LNCAP (cell line): ENCODE measurements around the gene TRAPPC12.

Experiments
- TF ChIP-seq, protein P1 (sequence below): fragments of 450-650 bp; IDR thresholded peaks from 2 replicates; pipeline ENCODE4 v1.5.1; 2017; ENCODE audit warnings: mild to moderate bottlenecking

TRAPPC12 gene

DNA sequence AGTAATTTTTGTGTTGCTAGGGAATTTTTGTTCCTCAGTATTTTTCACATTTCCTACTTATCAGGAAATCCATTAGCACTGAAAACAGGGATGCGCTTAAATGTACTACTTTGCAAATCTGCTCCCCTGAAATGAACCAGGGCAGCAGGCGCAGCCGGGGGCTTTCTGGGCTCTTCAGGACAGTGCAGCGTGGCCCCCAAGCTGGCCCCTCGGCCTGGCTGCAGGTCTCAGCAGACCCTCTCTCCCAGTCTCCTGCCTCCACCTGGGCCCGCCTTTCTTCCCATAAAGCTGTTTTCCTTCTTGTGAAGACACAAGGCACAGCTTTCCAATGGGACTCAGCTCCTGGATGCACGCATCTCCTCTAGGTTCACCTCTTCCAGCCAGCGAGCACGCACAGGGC, 37.2 kb upstream of the TRAPPC12 start:
- TF ChIP-seq, protein P1, sequence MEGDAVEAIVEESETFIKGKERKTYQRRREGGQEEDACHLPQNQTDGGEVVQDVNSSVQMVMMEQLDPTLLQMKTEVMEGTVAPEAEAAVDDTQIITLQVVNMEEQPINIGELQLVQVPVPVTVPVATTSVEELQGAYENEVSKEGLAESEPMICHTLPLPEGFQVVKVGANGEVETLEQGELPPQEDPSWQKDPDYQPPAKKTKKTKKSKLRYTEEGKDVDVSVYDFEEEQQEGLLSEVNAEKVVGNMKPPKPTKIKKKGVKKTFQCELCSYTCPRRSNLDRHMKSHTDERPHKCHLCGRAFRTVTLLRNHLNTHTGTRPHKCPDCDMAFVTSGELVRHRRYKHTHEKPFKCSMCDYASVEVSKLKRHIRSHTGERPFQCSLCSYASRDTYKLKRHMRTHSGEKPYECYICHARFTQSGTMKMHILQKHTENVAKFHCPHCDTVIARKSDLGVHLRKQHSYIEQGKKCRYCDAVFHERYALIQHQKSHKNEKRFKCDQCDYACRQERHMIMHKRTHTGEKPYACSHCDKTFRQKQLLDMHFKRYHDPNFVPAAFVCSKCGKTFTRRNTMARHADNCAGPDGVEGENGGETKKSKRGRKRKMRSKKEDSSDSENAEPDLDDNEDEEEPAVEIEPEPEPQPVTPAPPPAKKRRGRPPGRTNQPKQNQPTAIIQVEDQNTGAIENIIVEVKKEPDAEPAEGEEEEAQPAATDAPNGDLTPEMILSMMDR, result no peak

DNA sequence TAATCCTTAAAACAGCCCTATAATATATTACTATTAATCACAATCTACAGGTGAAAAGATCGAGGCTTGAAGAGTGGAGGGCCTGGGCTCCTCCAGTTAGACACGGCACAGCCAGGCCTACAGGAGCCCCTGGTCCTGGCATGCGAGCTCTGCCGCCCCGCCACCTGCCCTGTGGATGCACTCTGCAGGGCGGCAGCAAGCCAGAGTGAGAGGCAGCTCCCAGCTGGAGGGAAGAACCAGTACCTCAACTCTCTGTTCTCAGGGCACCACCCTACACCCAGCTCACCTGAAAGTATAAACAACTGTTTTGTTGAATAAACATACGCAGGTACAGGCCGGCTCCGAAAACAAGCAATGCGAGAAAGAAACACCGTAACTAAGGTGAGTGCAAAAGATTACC, 36.5 kb upstream of the TRAPPC12 start:
- TF ChIP-seq, protein P1, result no peak

DNA sequence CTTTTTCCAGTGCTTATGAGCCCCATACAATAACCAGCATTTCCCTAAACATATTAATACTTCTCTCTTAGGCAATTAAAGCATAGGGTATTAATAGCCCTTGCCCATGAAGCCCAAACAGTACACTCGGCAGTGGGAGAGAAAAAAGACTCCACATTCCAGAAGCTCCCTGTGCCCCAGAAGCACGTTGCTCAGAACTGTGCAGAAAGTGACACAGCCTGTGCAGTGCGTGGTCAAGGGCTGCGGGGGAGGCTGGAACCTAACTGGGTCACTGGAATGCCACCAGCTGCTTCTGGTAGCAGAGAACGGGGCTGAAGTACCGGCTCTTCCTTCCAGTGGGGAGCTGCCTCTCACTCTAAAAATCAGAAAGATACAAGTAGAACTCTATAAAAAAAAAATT, 34.6 kb upstream of the TRAPPC12 start:
- TF ChIP-seq, protein P1, result no peak

DNA sequence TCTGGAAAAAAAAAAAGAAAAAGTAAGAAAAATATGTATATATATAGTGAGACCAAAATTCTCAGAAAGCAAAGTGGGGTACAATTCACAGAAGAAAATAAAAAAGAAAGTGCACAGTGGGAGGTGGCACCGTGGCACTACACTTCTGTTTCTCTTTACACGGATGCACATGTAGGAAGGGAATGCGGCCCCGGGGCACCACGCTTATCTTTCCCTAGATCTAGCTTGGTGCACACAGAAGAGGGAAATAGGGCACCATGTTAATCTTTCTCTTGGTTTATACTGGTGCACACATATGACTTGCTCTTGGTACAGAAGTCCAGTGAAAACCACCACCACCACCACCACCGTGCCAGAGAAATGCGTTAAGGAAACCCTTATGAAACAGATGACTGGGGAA, 33.9 kb upstream of the TRAPPC12 start:
- TF ChIP-seq, protein P1, result no peak

DNA sequence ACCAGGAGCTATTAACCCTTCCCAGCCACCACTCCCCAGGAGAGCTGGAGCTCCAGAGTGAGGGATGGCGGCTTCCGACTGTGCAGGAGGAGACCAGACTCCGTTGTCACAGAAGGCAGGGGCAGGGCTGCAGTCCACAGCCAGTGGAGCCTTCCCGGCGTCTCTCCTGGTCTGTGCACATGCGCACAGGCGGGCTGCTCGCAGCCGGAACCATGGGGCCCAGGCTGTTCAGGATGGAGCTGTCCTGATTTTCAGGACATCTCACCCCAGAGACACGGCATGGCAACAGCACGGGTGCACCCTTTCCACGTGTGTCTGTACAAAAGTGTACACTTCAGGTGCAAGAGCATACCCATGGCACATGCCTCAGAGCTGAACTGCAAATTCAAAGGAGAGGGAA, 30.7 kb upstream of the TRAPPC12 start:
- TF ChIP-seq, protein P1, result no peak

DNA sequence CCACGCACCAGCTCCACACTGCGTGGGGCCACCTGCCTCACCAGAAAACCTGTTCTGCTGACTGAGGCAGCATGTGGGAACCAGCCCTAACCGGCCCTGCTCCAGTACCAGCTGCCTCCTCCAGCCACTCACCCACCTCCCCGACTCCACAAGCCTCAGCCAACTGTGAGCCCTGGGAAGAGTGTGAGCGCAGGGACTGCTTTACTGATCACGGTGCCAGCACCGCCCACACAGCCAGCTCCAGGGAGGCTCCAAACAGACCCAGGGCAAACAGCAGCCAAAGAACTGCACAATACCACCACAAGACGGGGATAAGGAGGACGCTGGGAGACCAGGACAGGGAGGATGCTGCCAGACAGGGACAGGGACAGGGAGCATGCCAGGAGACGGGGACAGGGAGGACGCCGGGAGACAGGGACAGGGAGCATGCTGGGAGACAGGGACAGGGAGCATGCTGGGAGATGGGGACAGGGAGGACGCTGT, 30.2 kb upstream of the TRAPPC12 start:
- TF ChIP-seq, protein P1, result no peak

DNA sequence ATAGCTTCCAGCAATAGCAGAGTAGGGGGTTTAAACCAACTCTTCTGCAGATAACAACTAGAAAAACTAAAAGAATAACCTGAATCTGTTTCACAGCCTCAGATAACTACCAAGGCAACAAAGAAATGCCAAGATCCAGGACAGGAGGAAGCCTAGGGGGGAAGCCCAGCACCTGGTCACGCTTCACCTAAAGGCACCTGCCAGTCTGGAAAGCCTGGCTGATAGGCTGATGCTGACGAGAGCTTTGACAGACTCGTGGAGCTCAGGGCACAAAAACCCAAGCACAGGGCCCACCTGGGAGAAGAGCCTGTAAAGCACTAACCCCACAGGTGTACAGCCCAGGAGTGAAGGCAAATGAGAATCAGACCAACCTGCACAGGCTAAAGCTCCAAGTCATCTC, 24.5 kb upstream of the TRAPPC12 start:
- TF ChIP-seq, protein P1, result no peak

DNA sequence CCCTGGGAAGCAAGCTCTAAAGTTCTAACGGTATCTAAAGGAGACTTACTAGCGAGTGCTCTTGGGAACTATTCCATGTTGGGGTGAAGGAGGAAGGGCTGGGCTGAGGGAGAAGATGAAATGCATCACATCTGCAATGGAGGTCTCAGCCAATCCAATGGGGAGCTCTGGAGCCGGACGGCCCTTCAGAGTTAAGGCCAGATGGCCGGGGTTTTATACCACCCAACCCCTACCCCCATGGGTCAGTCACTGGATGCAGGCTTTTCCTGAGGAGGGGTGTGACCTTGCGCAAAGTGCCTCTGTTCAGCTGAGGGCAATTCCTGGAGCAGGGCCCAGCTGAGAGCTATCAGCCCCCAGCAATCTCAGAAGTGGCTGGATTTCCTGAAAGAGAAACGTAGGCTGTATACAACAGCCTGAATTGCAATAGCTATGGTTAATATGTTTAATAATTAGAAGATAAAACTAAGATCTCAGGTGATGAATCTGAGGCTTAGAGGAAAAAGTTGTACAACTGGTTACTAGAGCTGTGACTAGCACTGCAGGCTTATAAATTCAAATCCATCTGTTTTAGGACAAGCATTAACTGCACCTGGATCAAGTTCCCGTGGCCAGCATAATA, 23.4 kb upstream of the TRAPPC12 start:
- TF ChIP-seq, protein P1, result no peak
